ENCODE measurements around the gene DCHS2. TPM values are rescaled to one million over a fixed set of nuclear protein-coding genes. Genes with fewer than 3 reads are reported as not detected.

Gene DCHS2
- total RNA-seq, 4 donors from 2014 or later, result under 0.01 TPM; not detected in 3

DNA sequence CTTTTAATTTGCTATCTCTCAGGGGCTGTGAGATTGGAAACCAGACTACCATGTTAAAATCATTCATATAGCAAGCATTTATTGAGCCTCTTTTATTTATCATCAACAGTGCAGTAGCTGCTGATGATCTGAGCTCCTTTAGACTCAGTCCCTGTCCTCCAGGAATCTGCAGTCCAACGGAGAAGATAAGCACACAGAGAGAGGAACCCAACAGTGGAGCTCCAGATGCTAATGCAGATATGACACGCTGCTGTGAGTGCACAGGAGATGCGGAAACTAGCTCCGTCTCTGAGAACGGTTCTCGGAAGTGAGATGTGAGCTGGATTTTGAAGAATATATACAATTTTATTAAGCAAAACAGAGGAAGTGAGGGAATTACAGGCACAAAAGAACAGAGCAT, 35.4 kb downstream of the DCHS2 start:
- Histone ChIP-seq H3K27me3 (no peaks in the 10 kb centered on the region), H3K36me3 (no peaks in the 10 kb centered on the region), H3K9me3 (no peaks in the 10 kb centered on the region), H3K4me3 (no peak overlapping the region), H3K4me1 (no peaks in the 10 kb centered on the region), H3K27ac (no peak overlapping the region)
- WGBS, 2 donors, result 83 to 87% methylated on average over 6 of the region's 6 CpGs
- DNase-seq (ENCODE audit: low spot score in 2 of 2), result no peak
- TF ChIP-seq EP300 (IDR thresholded peaks at IDR 0.05) (no peak), POLR2A (IDR thresholded peaks at IDR 0.05) (no peak)
- TF ChIP-seq, protein P1, sequence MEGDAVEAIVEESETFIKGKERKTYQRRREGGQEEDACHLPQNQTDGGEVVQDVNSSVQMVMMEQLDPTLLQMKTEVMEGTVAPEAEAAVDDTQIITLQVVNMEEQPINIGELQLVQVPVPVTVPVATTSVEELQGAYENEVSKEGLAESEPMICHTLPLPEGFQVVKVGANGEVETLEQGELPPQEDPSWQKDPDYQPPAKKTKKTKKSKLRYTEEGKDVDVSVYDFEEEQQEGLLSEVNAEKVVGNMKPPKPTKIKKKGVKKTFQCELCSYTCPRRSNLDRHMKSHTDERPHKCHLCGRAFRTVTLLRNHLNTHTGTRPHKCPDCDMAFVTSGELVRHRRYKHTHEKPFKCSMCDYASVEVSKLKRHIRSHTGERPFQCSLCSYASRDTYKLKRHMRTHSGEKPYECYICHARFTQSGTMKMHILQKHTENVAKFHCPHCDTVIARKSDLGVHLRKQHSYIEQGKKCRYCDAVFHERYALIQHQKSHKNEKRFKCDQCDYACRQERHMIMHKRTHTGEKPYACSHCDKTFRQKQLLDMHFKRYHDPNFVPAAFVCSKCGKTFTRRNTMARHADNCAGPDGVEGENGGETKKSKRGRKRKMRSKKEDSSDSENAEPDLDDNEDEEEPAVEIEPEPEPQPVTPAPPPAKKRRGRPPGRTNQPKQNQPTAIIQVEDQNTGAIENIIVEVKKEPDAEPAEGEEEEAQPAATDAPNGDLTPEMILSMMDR (IDR thresholded peaks at IDR 0.05), result no peak

DNA sequence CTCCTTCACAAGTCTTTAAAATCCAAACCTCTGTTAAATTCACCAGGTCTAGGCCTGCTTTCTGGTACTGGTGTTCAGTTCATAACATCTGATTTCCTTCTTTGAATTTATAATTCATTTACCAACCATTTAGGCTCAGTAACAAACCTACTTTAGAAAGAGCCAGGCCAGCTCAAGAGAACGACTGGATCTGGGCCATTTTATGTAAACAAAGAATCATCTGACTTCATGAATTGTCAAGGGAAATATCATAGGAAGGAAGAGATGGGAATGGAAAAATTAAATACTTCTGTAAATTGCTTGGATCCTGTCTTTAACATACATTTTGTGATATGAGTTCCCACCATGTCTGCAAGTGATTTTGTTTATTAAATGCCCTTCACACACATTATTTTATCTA, 36.5 kb downstream of the DCHS2 start:
- TF ChIP-seq POLR2A (IDR thresholded peaks at IDR 0.05) (no peak), EP300 (IDR thresholded peaks at IDR 0.05) (no peak)
- TF ChIP-seq, protein P1 (IDR thresholded peaks at IDR 0.05), result no peak
- Histone ChIP-seq H3K27ac (no peak overlapping the region), H3K4me1 (no peaks in the 10 kb centered on the region), H3K4me3 (no peak overlapping the region), H3K9me3 (no peaks in the 10 kb centered on the region), H3K27me3 (no peaks in the 10 kb centered on the region), H3K36me3 (no peaks in the 10 kb centered on the region)
- WGBS, 2 donors, result 6 to 11% methylated on average over 1 of the region's 1 CpG
- DNase-seq (ENCODE audit: low spot score in 2 of 2), result no peak

DNA sequence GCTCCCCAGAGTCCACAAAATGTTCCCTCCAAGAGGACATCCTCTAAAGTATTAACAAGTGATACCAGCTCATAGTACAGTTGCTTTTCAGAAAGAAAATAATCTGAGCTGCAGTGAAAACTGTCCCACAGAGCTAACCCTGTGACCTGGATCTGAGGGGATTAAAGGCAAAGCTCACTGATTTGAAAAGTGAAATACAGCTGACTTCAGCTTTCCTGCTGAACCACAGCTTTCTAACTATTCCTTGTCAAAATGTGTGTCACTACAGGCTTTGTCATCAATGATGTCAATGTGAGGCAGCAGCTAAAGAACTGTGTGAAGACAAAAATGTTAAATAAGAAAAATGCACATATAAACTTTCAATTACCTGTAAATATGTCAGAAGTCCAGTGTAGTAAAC, 36.9 kb downstream of the DCHS2 start:
- H3K27ac ChIP-seq, result no peak overlapping the region

DNA sequence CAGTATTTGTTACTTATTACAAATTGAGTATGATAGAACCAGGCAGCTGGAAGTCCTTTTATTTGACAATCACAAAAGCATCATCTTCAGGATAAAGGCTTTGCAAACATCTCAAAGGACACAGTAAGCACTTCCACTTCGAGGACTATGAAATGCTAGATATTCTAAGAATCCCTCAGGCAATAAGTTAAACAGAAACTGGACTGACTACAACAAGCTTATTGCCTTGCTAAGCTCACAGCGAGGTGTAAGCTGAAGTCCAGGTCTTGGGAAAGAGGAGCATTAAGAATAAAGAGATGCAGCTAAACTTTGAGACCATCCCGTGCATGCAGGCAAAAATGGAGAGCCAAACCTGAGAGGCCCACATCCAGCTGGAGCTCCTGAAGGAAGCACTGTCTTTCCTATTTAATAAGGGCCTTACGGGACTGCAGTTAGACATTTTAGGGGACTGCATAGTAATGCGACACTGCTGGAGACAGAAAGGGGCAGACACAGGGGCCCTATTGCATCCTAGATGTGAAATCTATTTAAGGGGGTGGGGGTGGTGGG, 38.7 kb downstream of the DCHS2 start:
- Histone ChIP-seq H3K4me3 (no peak overlapping the region), H3K4me1 (no peaks in the 10 kb centered on the region), H3K9me3 (no peaks in the 10 kb centered on the region), H3K27me3 (no peaks in the 10 kb centered on the region), H3K36me3 (no peaks in the 10 kb centered on the region), H3K27ac (no peak overlapping the region)
- no peak for DNase-seq (ENCODE audit: low spot score in 2 of 2)
- WGBS, 2 donors, result 68 to 73% methylated on average over 5 of the region's 5 CpGs
- no peak for TF ChIP-seq POLR2A (IDR thresholded peaks at IDR 0.05)
- TF ChIP-seq EP300 (IDR thresholded peaks at IDR 0.05), result no peak
- TF ChIP-seq, protein P1 (IDR thresholded peaks at IDR 0.05), result no peak

More for the DNA sequence above, 36.9 kb downstream of the DCHS2 start:
- H3K9me3 ChIP-seq, result no peaks in the 10 kb centered on the region
- no peaks in the 10 kb centered on the region for H3K36me3 ChIP-seq
- DNase-seq (ENCODE audit: low spot score in 2 of 2), result no peak
- H3K4me1 ChIP-seq, result no peaks in the 10 kb centered on the region
- no peak overlapping the region for H3K4me3 ChIP-seq
- TF ChIP-seq, protein P1 (IDR thresholded peaks at IDR 0.05), result no peak
- TF ChIP-seq POLR2A (IDR thresholded peaks at IDR 0.05) (no peak), EP300 (IDR thresholded peaks at IDR 0.05) (no peak)
- no peaks in the 10 kb centered on the region for H3K27me3 ChIP-seq

DNA sequence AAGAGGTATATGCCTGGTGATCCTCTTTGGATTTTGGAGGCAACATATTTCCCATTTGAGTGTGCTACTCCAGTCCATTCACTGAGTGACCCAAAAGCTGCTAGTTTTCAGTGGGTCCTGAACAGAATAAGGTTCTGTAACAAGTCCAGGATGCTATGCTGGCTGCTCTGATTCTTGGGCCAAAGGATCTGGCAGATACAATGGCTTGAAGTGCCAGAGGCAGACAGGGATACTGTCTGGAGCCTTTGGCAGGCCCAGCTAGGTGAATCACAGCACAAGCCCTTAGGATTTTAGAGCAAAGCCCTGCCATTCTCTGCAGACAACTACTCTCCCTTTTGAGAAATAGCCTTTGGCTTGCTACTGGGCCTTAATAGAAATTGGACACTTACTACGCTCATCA, 40.6 kb downstream of the DCHS2 start:
- 84 to 90% methylated on average over 1 of the region's 1 CpG for WGBS, 2 donors
- H3K36me3 ChIP-seq, result no peaks in the 10 kb centered on the region
- DNase-seq (ENCODE audit: low spot score in 2 of 2), result no peak
- H3K4me3 ChIP-seq, result no peak overlapping the region
- no peaks in the 10 kb centered on the region for H3K27me3 ChIP-seq
- TF ChIP-seq, protein P1 (IDR thresholded peaks at IDR 0.05), result no peak
- TF ChIP-seq POLR2A (IDR thresholded peaks at IDR 0.05), result no peak
- no peak for TF ChIP-seq EP300 (IDR thresholded peaks at IDR 0.05)
- H3K9me3 ChIP-seq, result no peaks in the 10 kb centered on the region
- H3K27ac ChIP-seq, result no peak overlapping the region
- no peaks in the 10 kb centered on the region for H3K4me1 ChIP-seq

All from tibial nerve (tissue), 4 donors.